Fibroblast of lung (primary cell): ENCODE data around the gene RANBP10. TPM values are rescaled to one million over a fixed set of nuclear protein-coding genes. Genes with fewer than 3 reads are reported as not detected.

Experiments
- DNase-seq, 2 donors: peaks; one replicate each; pipeline versions ENCODE4 v3.0.0 to v3.0.0-alpha.2; 2010; ENCODE audit warnings: low read depth in 2 of 2
- H2AFZ ChIP-seq: 2 replicates; pipeline ENCODE4 v1.5.1; 2012; ENCODE audit warnings: low read length, control low read depth, inconsistent platforms
- H3K27ac ChIP-seq: 2 replicates; pipeline ENCODE4 v1.5.1; 2011; ENCODE audit warnings: low read length, control low read depth; ENCODE audit not compliant: insufficient read depth
- H3K27me3 ChIP-seq: 2 replicates; pipeline ENCODE4 v1.5.1; 2011; ENCODE audit warnings: mild to moderate bottlenecking, low read length; ENCODE audit not compliant: control insufficient read depth, insufficient read depth
- H3K36me3 ChIP-seq: 2 replicates; pipeline ENCODE4 v1.5.1; 2011; ENCODE audit warnings: low read length; ENCODE audit not compliant: control insufficient read depth, insufficient read depth
- H3K4me1 ChIP-seq: 2 replicates; pipeline ENCODE4 v1.5.1; 2011; ENCODE audit warnings: low read length; ENCODE audit not compliant: control insufficient read depth, insufficient read depth; ENCODE audit errors: extremely low read depth
- H3K4me2 ChIP-seq: 2 replicates; pipeline ENCODE4 v1.5.1; 2011; ENCODE audit warnings: low read length, control low read depth; ENCODE audit not compliant: insufficient read depth; ENCODE audit errors: extremely low read depth
- H3K4me3 ChIP-seq, 4 experiments: fragments of 200-600 bp in 1 of 4; sonication (generic) in 1 of 4; replicated peaks in 1 of 4; 2 replicates each; pipeline ENCODE4 v1.5.1; 2011 to 2016; ENCODE audit warnings: low read length in 4 of 4, low read depth in 3 of 4, mild to moderate bottlenecking in 3 of 4, control low read depth in 2 of 4, inconsistent platforms in 1 of 4, mixed read lengths in 1 of 4; ENCODE audit not compliant: insufficient read depth in 1 of 4; ENCODE audit errors: control extremely low read depth in 1 of 4
- H3K79me2 ChIP-seq: 2 replicates; pipeline ENCODE4 v1.5.1; 2012; ENCODE audit warnings: mild to moderate bottlenecking, low read length, inconsistent platforms; ENCODE audit not compliant: control insufficient read depth, insufficient read depth
- H3K9ac ChIP-seq: 2 replicates; pipeline ENCODE4 v1.5.1; 2011; ENCODE audit warnings: mild to moderate bottlenecking, low read length, control low read depth; ENCODE audit not compliant: insufficient read depth
- H3K9me3 ChIP-seq: 2 replicates; pipeline ENCODE4 v1.5.1; 2012; ENCODE audit warnings: low read depth, low read length; ENCODE audit not compliant: control insufficient read depth, insufficient read depth
- H4K20me1 ChIP-seq: 2 replicates; pipeline ENCODE4 v1.5.1; 2011; ENCODE audit warnings: low read length; ENCODE audit not compliant: control insufficient read depth, insufficient read depth; ENCODE audit errors: extremely low read depth
- CTCF ChIP-seq, 2 donors: IDR thresholded peaks in 1 of 2; conservative IDR thresholded peaks in 1 of 2; 1 replicate in 1 of 2; 2 replicates in 1 of 2; pipeline ENCODE4 v1.5.1; 2011 to 2012; ENCODE audit warnings: low read length in 2 of 2, control low read depth in 1 of 2, inconsistent platforms in 1 of 2, low read depth in 1 of 2, mild to moderate bottlenecking in 1 of 2
- EZH2 ChIP-seq: IDR thresholded peaks from 2 replicates; pipeline ENCODE4 v1.5.1; 2012; ENCODE audit warnings: low read length, control low read depth, mild to moderate bottlenecking; ENCODE audit errors: missing control alignments
- polyA plus RNA-seq, 2 donors: library from polyadenylated mRNA; depleted of rRNA in 1 of 2; stranded (reverse) in 1 of 2; unstranded in 1 of 2; fragments of >200 nt; gene quantifications; 2 replicates each; pipeline ENCODE4 v1.2.1, GENCODE V29; 2011 to 2012; ENCODE audit warnings: missing spikeins in 1 of 2
- total RNA-seq: library from RNA; depleted of rRNA; stranded (reverse); fragments of >200 nt; gene quantifications from 2 replicates; pipeline ENCODE4 v1.2.1, GENCODE V29; 2014

Gene RANBP10
- total and polyA plus RNA-seq, 2 donors (not counting 1 experiment from before 2014, with no cell fraction given) = 4.6 to 7.1 TPM

- H2AFZ ChIP-seq = no peak overlapping the region
- H3K27ac ChIP-seq = no peak overlapping the region
- H3K27me3 ChIP-seq = no peaks in the 10 kb centered on the region
- no peaks in the 10 kb centered on the region for H4K20me1 ChIP-seq
- no peaks in the 10 kb centered on the region for H3K9me3 ChIP-seq
- no peak overlapping the region for H3K9ac ChIP-seq
- H3K36me3 ChIP-seq = no peaks in the 10 kb centered on the region
- no peak overlapping the region for H3K4me3 ChIP-seq
- peak; percentile 16 to 27 for DNase-seq
- TF ChIP-seq EZH2 (no peak), CTCF (conservative IDR thresholded peaks at IDR 0.05 in 1 of 2, IDR thresholded peaks at IDR 0.05 in 1 of 2; ENCODE audit: low read depth in 1 of 2, low read length in 2 of 2) (no peak)
- no peaks in the 10 kb centered on the region for H3K79me2 ChIP-seq
- H3K4me2 ChIP-seq = no peak overlapping the region
- peaks cover 2% of the 10 kb centered on the region for H3K4me1 ChIP-seq
Measured at GRCh38 chr16:67773569-67774456, 32.5 kb downstream of the RANBP10 start.

- peak in 1 of 2 donors; percentile 22 for DNase-seq
- no peak overlapping the region for H3K27ac ChIP-seq
- no peak for TF ChIP-seq CTCF (conservative IDR thresholded peaks at IDR 0.05 in 1 of 2, IDR thresholded peaks at IDR 0.05 in 1 of 2; ENCODE audit: low read depth in 1 of 2, low read length in 2 of 2)
- no peak for TF ChIP-seq EZH2
- no peaks in the 10 kb centered on the region for H3K27me3 ChIP-seq
- no peak overlapping the region for H2AFZ ChIP-seq
- no peaks in the 10 kb centered on the region for H3K36me3 ChIP-seq
- H4K20me1 ChIP-seq = no peaks in the 10 kb centered on the region
- H3K4me1 ChIP-seq = peaks cover 2% of the 10 kb centered on the region
- H3K4me2 ChIP-seq = no peak overlapping the region
- H3K9me3 ChIP-seq = no peaks in the 10 kb centered on the region
- H3K9ac ChIP-seq = no peak overlapping the region
- no peak overlapping the region for H3K4me3 ChIP-seq
- H3K79me2 ChIP-seq = no peaks in the 10 kb centered on the region
Measured at GRCh38 chr16:67773099-67773498, 33.3 kb downstream of the RANBP10 start.

GRCh38 chr16:67770346-67770991 lies 35.9 kb downstream of the RANBP10 start:
- Histone ChIP-seq H3K4me2 (no peak overlapping the region), H3K79me2 (no peaks in the 10 kb centered on the region), H3K9ac (no peak overlapping the region), H3K36me3 (no peaks in the 10 kb centered on the region), H3K9me3 (no peaks in the 10 kb centered on the region), H3K4me3 (no peak overlapping the region), H3K27me3 (no peaks in the 10 kb centered on the region), H3K27ac (peak overlapping the region; percentile 59), H3K4me1 (peaks cover 2% of the 10 kb centered on the region), H2AFZ (no peak overlapping the region), H4K20me1 (no peaks in the 10 kb centered on the region)
- DNase-seq = peak; percentile 8 to 72
- TF ChIP-seq EZH2 (no peak), CTCF (conservative IDR thresholded peaks at IDR 0.05 in 1 of 2, IDR thresholded peaks at IDR 0.05 in 1 of 2; ENCODE audit: low read depth in 1 of 2, low read length in 2 of 2) (no peak)
